ENCODE data around the gene COPZ1.
A peak's percentile ranks its signal among the peaks of the same experiment; 100 is the strongest.
"Not testable (repeated sequence)": the region's sequence is repeated elsewhere in the genome, so short reads cannot be mapped to it uniquely, and the experiment has no call there.

Gene COPZ1

GRCh38 chr12:54337280-54337842 is 12.4 kb downstream of the COPZ1 start:
- DNase-seq = no peak

GRCh38 chr12:54337854-54338650 is 13.1 kb downstream of the COPZ1 start:
- DNase-seq = no peak

- no peak for DNase-seq
Observed at GRCh38 chr12:54338698-54339296, 13.9 kb downstream of the COPZ1 start.

GRCh38 chr12:54340846-54341245 is 15.9 kb downstream of the COPZ1 start:
- no peak for DNase-seq

GRCh38 chr12:54341378-54342300 is 16.7 kb downstream of the COPZ1 start:
- no peak for DNase-seq

GRCh38 chr12:54349036-54349435 is 24.1 kb downstream of the COPZ1 start:
- DNase-seq = no peak

- no peak for DNase-seq
Observed at GRCh38 chr12:54349679-54350078, 24.7 kb downstream of the COPZ1 start.

- DNase-seq = no peak
Observed at GRCh38 chr12:54350743-54351142, 25.8 kb downstream of the COPZ1 start.

GRCh38 chr12:54351341-54351740 is 26.4 kb downstream of the COPZ1 start:
- no peak for DNase-seq

- no peak for DNase-seq
Observed at GRCh38 chr12:54352022-54352531, 27.1 kb downstream of the COPZ1 start.

GRCh38 chr12:54352891-54353874 is 28.3 kb downstream of the COPZ1 start:
- DNase-seq = no peak

GRCh38 chr12:54354271-54354670 is 29.3 kb downstream of the COPZ1 start:
- not testable (repeated sequence) for DNase-seq

GRCh38 chr12:54355104-54355815 is 30.3 kb downstream of the COPZ1 start:
- DNase-seq = no peak

- no peak for DNase-seq
Observed at GRCh38 chr12:54356228-54356627, 31.3 kb downstream of the COPZ1 start.

- no peak for DNase-seq
Observed at GRCh38 chr12:54356951-54357356, 32.0 kb downstream of the COPZ1 start.

GRCh38 chr12:54357506-54358190 is 32.7 kb downstream of the COPZ1 start:
- no peak for DNase-seq

- DNase-seq = no peak
Observed at GRCh38 chr12:54358191-54358944, 33.4 kb downstream of the COPZ1 start.

GRCh38 chr12:54358945-54359761 is 34.2 kb downstream of the COPZ1 start:
- DNase-seq = peak; percentile 99
